HEK293T (cell line): ENCODE measurements around the gene CD79B.

Experiments used
- CTCF ChIA-PET: fragments of 350-600 bp; formaldehyde crosslinking; extraction: SDS; loops from one replicate; lab custom pipeline; 2021; ENCODE audit warnings: antibody characterized with exemption, inconsistent platforms; lab: Yijun Ruan, JAX
- POLR2A ChIA-PET: fragments of 350-600 bp; formaldehyde crosslinking; extraction: SDS; loops from one replicate; lab custom pipeline; 2020; ENCODE audit warnings: antibody characterized with exemption, inconsistent platforms; lab: Yijun Ruan, JAX
- DNase-seq: peaks from one replicate; pipeline ENCODE4 v3.0.0; 2012; ENCODE audit warnings: mixed read lengths; ENCODE audit errors: extremely low spot score
- ARNT ChIP-seq: fragments of 450-650 bp; IDR thresholded peaks from 2 replicates; pipeline ENCODE4 v1.6.1; 2017; ENCODE audit warnings: mild to moderate bottlenecking
- BHLHE40 ChIP-seq: fragments of 450-650 bp; IDR thresholded peaks from 2 replicates; pipeline ENCODE4 v1.6.1; 2016; ENCODE audit warnings: mild to moderate bottlenecking, moderate library complexity, borderline replicate concordance
- CTBP1 ChIP-seq: fragments of 450-650 bp; IDR thresholded peaks from 2 replicates; pipeline ENCODE4 v1.6.1; 2016; ENCODE audit warnings: borderline replicate concordance
- ELF4 ChIP-seq: fragments of 450-650 bp; IDR thresholded peaks from 2 replicates; pipeline ENCODE4 v1.6.1; 2017; ENCODE audit warnings: antibody characterized with exemption
- FOXA1 ChIP-seq: fragments of 450-650 bp; IDR thresholded peaks from 2 replicates; pipeline ENCODE4 v1.6.1; 2016; ENCODE audit warnings: mild to moderate bottlenecking
- FOXK2 ChIP-seq: fragments of 450-650 bp; IDR thresholded peaks from 2 replicates; pipeline ENCODE4 v1.6.1; 2016; ENCODE audit warnings: mild to moderate bottlenecking
- FOXM1 ChIP-seq: fragments of 450-650 bp; IDR thresholded peaks from 2 replicates; pipeline ENCODE4 v1.6.1; 2017; ENCODE audit warnings: mild to moderate bottlenecking, borderline replicate concordance
- HDGF ChIP-seq: fragments of 450-650 bp; IDR thresholded peaks from 2 replicates; pipeline ENCODE4 v1.6.1; 2017; ENCODE audit warnings: antibody characterized with exemption, borderline replicate concordance
- L3MBTL2 ChIP-seq: fragments of 450-650 bp; conservative IDR thresholded peaks from 2 replicates; pipeline ENCODE4 v1.6.1; 2016; ENCODE audit warnings: mild to moderate bottlenecking
- LEF1 ChIP-seq: fragments of 450-650 bp; IDR thresholded peaks from 2 replicates; pipeline ENCODE4 v1.6.1; 2017; ENCODE audit warnings: mild to moderate bottlenecking, borderline replicate concordance
- NFRKB ChIP-seq: fragments of 450-650 bp; IDR thresholded peaks from 2 replicates; pipeline ENCODE4 v1.6.1; 2016; ENCODE audit warnings: mild to moderate bottlenecking, moderate library complexity
- SP1 ChIP-seq: fragments of 450-650 bp; IDR thresholded peaks from 2 replicates; pipeline ENCODE4 v1.6.1; 2017
- SUZ12 ChIP-seq: fragments of 450-650 bp; IDR thresholded peaks from 2 replicates; pipeline ENCODE4 v1.6.1; 2016; ENCODE audit warnings: mild to moderate bottlenecking
- TARDBP ChIP-seq: fragments of 450-650 bp; IDR thresholded peaks from 2 replicates; pipeline ENCODE4 v1.6.1; 2016
- ZNF384 ChIP-seq: fragments of 450-650 bp; IDR thresholded peaks from 2 replicates; pipeline ENCODE4 v1.6.1; 2016
- TF ChIP-seq, protein P1 (sequence below): fragments of 450-650 bp; IDR thresholded peaks from 2 replicates; pipeline ENCODE4 v1.6.1; 2016

The CD79B gene

DNA sequence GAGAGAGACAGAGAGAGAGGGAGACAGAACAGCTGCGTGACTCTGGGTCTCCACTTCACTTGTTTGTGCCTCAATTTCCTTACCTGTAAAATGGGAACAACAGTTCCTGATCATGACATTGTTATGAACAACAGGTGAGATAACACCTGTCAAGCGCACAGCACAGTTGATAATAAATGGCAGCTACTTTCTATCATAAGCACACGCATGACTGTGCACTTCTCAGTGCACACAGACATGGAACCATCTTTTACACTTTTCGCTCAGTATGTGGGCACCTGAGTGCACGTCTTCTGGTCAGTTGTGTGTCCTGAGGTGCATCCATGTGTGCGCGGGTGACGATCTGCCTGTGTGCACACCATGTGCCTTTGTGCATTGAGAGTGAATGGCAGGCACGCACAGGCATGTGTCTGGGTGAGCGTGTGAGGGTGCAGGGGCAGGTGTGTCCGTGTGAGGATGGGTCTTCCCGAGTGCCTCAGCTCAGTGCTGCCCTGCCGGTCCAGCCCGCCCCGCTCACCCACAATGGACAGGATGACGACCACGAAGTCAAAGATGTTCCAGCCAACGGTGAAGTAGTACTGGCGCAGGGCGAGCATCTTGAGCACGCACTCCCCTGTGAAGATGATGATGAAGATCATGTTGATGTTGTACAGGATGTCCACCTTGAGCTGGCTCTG is 10.3 kb upstream of the CD79B start:
- DNase-seq, result no peak
- TF ChIP-seq FOXA1 (no peak), FOXM1 (no peak), SUZ12 (no peak), BHLHE40 (no peak), TARDBP (no peak), FOXK2 (no peak)
- ChIA-PET POLR2A (no interaction called here), CTCF (no interaction called here)

DNA sequence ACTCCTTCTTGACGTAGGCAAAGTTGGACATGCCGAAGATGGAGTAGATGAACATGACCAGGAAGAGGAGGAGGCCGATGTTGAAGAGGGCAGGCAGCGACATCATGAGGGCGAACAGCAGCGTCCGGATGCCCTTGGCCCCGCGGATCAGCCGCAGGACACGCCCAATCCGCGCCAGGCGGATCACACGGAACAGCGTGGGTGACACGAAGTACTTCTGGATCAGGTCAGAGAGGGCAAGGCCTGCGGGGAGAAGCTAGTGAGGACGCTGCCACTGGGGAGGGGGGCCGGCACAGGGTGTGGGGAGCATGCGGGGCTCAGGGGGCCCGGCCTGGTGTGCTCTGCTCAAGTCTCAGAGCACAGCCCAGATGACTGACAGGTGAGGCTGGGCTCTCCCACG is 9.6 kb upstream of the CD79B start:
- DNase-seq, result no peak
- POLR2A ChIA-PET, result no interaction called here

DNA sequence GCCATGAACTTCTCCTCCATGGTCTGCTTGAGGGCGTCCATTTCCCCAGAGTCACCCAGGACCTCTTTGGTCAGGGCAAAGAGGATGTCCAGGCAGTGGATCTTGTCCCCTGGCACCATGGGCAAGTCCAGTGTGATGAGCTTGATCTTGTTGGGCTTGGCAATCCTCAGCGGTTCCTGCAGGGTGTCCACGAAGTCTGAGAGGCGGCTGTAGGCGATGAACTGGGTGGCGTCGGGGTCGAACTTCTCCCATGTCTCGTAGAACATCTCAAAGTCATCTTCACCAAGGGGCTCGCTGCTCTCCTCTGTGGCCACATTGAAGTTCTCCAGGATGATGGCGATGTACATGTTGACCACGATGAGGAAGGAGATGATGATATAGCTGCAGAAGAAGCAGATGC is 9.0 kb upstream of the CD79B start:
- CTCF ChIA-PET, result no interaction called here
- no peak for DNase-seq
- TF ChIP-seq FOXK2, result no peak
- TF ChIP-seq SUZ12, result no peak
- no peak for TF ChIP-seq SP1
- TF ChIP-seq ARNT, result no peak
- TF ChIP-seq TARDBP, result no peak
- no peak for TF ChIP-seq HDGF
- TF ChIP-seq FOXM1, result no peak
- no peak for TF ChIP-seq L3MBTL2
- no peak for TF ChIP-seq ZNF384
- TF ChIP-seq CTBP1, result no peak
- POLR2A ChIA-PET, result no interaction called here

More for the DNA sequence above, 9.6 kb upstream of the CD79B start:
- TF ChIP-seq L3MBTL2 (no peak), CTBP1 (no peak), LEF1 (no peak), SP1 (no peak), NFRKB (no peak), ZNF384 (no peak), FOXK2 (no peak), FOXA1 (no peak), BHLHE40 (no peak), SUZ12 (no peak), TARDBP (no peak), ELF4 (no peak)
- TF ChIP-seq, protein P1, sequence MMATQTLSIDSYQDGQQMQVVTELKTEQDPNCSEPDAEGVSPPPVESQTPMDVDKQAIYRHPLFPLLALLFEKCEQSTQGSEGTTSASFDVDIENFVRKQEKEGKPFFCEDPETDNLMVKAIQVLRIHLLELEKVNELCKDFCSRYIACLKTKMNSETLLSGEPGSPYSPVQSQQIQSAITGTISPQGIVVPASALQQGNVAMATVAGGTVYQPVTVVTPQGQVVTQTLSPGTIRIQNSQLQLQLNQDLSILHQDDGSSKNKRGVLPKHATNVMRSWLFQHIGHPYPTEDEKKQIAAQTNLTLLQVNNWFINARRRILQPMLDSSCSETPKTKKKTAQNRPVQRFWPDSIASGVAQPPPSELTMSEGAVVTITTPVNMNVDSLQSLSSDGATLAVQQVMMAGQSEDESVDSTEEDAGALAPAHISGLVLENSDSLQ, result no peak
- CTCF ChIA-PET, result no interaction called here

DNA sequence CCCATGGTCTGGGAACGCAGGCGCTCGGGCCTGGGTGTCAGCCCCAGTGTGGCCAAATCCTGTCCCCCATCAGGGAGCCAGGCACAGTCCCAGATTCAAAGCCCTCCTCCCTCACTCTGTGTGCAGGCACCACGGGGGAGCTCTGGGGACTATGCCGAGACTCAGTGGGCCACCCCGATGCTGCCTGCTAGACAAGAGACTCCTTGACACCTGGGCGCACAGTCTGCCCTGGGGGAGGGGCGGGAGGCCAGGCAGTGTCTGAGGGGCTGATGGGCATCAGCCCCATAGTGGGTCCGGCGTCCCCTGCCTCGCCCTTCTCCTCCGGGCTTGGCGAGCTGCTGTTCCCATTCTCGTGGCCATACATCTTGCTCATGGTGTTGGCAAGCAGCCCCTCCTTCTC is 8.5 kb upstream of the CD79B start:
- POLR2A ChIA-PET, result no interaction called here

DNA sequence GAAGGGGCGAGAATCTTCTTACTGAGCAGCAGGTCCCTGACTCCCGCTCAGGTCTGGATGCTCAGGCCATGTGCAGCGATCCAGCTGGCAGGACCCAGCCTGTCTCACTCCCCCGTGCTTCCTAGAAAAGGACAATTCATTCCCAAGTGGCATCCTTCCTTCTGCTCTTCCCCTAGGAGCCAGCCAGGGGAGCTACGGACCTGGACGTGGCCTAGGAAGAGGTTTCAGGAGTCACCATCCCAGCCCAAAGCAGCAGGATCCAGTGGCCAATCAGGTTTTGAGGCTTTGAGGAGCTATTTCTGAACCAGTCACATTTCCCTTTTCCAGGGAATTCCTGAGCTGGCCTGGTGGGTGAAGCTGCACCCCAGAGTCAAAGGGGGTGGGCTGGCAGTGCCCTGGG is 7.8 kb upstream of the CD79B start:
- ChIA-PET POLR2A (no interaction called here), CTCF (interaction anchor here (1.1 kb wide), 1 partner anchor 86 kb away, joined by 4 read pairs; no protein-coding TSS in a partner anchor)
- TF ChIP-seq ELF4, result no peak
- no peak for TF ChIP-seq NFRKB
- TF ChIP-seq BHLHE40, result no peak
- TF ChIP-seq SUZ12, result no peak
- no peak for TF ChIP-seq CTBP1
- TF ChIP-seq FOXM1, result no peak
- TF ChIP-seq FOXK2, result no peak
- TF ChIP-seq HDGF, result no peak
- no peak for TF ChIP-seq LEF1
- no peak for TF ChIP-seq SP1
- no peak for TF ChIP-seq ZNF384
- TF ChIP-seq TARDBP, result no peak
- TF ChIP-seq, protein P1, result no peak
- TF ChIP-seq L3MBTL2, result no peak
- no peak for TF ChIP-seq FOXA1
- no peak for TF ChIP-seq ARNT
- DNase-seq, result no peak

More for the DNA sequence above, 8.5 kb upstream of the CD79B start:
- CTCF ChIA-PET, result no interaction called here
- TF ChIP-seq BHLHE40 (no peak), NFRKB (no peak), SP1 (no peak), SUZ12 (no peak), ZNF384 (no peak), FOXA1 (no peak), CTBP1 (no peak), LEF1 (no peak), FOXK2 (no peak), HDGF (no peak), ARNT (no peak), FOXM1 (no peak), TARDBP (no peak), ELF4 (no peak), L3MBTL2 (no peak)
- TF ChIP-seq, protein P1, result no peak
- no peak for DNase-seq

DNA sequence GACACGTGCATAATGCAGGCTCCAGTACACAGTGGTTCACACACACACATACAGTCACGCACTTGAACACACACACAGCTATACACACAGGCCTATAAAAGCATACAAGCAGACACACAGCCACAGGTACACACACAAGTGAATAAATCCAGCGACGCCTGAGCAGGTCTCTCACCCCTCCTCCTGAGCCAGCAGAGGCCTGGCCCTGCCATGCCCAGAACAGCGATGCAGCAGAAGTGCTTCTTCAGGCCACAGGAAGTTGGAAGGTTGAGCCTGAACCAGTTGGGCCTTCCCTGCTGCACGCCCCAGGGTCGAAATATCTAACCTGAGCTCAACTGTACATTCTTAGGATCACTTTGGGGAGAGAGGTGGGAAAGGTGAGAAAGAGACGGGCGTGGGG is 7.3 kb upstream of the CD79B start:
- ChIA-PET CTCF (interaction anchor here (1.1 kb wide), 1 partner anchor 86 kb away, joined by 4 read pairs; no protein-coding TSS in a partner anchor), POLR2A (no interaction called here)
- no peak for DNase-seq
- no peak for TF ChIP-seq CTBP1
- TF ChIP-seq FOXK2, result no peak
- no peak for TF ChIP-seq BHLHE40
- TF ChIP-seq FOXA1, result no peak
- TF ChIP-seq LEF1, result no peak
- TF ChIP-seq SP1, result no peak
- no peak for TF ChIP-seq NFRKB
- TF ChIP-seq ARNT, result no peak
